ENCODE measurements around the gene TSNAX.
"Not testable (repeated sequence)": the region's sequence is repeated elsewhere in the genome, so short reads cannot be mapped to it uniquely, and the experiment has no call there.

TSNAX gene

DNA sequence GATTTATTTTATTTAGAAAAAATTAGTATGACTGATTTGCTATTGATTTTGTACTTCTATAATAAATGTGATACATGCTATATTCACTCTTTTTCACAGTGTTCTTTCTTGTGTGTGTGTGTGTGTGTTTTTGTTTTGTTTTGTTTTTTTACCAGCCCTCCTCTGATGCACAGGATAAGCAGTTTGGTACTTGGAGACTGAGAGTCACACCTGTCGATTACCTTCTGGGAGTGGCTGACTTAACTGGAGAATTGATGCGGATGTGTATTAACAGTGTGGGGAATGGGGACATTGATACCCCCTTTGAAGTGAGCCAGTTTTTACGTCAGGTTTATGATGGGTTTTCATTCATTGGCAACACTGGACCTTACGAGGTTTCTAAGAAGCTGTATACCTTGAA is 35.9 kb downstream of the TSNAX start:
- DNase-seq, result no peak

DNA sequence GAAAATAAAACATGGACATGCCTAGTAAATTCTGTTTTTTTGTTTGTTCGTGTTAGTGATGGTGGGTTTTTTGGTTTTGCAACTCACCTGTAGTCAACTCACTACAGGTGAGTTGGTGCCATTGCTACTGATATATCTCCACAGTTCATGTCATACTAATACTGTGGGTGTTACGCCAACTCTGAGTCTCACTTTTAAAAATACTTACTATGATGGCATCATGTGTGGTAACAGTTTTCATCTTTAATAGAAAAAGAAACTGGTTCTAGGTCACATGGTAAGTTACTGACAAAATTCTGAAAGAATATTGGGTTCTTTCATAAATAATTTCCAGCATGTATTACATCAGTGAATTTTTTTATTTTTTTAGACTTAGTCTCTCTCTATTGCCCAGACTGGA is 38.0 kb downstream of the TSNAX start:
- DNase-seq, result no peak

DNA sequence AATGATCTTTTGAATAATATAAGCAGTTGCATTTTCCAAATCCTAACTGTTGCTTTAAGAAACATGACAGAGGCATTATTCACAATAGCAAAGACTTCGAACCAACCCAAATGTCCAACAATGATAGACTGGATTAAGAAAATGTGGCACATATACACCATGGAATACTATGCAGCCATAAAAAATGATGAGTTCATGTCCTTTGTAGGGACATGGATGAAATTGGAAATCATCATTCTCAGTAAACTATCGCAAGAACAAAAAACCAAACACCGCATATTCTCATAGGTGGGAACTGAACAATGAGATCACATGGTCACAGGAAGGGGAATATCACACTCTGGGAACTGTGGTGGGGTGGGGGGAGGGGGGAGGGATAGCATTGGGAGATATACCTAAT is 41.8 kb downstream of the TSNAX start:
- DNase-seq, result not testable (repeated sequence)

- no peak for DNase-seq
Measured at GRCh38 chr1:231571904-231572303, 43.4 kb downstream of the TSNAX start.

- no peak for DNase-seq
Measured at GRCh38 chr1:231575472-231575871, 47.0 kb downstream of the TSNAX start.

- no peak for DNase-seq
Measured at GRCh38 chr1:231576804-231577718, 48.6 kb downstream of the TSNAX start.

GRCh38 chr1:231580874-231581273 is 52.4 kb downstream of the TSNAX start:
- DNase-seq, result no peak

DNA sequence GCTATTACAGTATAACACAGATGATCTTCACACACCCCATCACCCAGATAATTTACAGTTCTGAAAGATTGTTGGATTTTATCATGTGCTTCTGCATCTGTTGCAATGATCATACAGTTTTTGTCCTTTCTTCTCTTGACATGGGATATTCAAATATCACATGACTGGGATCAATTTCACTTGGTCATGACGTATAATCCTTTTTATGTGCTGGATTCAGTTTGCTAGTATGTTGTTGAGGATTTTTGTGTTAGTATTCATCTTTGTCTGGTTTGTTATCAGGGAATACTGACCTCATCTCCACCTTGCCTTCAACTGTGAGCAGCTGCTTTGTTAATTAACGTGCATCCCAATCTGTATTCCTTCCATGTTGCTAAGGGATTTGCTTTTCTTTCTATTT is 53.4 kb downstream of the TSNAX start:
- no peak for DNase-seq

- no peak for DNase-seq
Measured at GRCh38 chr1:231583376-231583775, 54.9 kb downstream of the TSNAX start.

- DNase-seq, result no peak
Measured at GRCh38 chr1:231584117-231584516, 55.6 kb downstream of the TSNAX start.

GRCh38 chr1:231584921-231585320 is 56.5 kb downstream of the TSNAX start:
- DNase-seq, result no peak

DNA sequence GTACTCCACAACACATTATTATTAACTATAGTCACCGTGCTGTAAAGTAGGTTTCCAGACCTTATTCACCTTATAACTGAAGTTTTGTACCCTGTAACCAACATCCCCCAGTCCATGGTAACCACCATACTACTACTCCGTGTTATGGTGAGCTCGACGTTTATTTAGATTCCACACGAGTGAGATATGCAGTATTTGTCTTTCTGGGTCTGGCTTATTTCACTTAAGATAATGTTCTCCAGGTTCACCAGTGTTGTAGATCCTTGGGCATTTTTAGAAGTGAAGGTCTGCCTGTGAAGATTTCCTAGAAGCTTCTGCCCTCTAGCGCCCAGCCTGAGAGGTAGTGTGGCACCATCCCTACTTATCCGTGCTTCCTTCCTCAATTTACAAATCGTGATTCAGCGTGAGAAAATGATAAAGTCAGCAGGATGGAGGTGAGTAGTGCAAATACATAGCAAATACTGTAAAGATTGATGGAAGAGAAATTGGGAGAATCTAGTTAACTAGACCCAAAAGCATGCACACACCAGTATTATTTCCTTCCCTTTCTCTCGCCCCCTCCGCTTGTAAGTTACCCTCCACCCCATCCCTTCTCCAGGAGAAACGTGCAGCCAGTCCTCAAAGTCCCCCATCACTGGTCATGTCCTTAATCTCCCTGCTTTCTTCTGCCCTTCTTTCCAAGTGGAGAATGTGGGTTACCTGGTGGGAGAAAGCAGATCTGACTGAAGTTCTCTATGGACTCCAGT is 62.2 kb downstream of the TSNAX start:
- peak; percentile 45 to 46 for DNase-seq

DNA sequence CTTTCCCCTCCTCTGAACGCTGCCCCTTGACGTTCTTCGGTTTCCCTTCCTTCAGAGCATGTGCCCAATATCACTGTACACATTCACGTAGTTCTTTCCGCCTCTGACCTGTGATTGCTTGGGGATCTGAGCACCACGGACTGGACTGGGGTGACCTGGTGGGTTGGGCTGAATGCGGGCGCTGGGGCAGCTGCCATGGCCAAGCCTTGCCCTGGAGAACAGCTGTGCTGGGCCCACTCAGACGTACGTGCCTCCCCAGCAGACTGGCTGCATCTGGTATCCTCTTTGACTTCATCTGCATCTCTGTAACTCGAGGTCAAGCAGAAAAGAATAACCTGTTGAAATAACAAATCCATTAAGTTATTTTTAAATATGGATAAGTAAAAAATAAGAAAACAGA is 63.0 kb downstream of the TSNAX start:
- no peak for DNase-seq

- DNase-seq, result no peak
Measured at GRCh38 chr1:231592809-231593208, 64.3 kb downstream of the TSNAX start.

DNA sequence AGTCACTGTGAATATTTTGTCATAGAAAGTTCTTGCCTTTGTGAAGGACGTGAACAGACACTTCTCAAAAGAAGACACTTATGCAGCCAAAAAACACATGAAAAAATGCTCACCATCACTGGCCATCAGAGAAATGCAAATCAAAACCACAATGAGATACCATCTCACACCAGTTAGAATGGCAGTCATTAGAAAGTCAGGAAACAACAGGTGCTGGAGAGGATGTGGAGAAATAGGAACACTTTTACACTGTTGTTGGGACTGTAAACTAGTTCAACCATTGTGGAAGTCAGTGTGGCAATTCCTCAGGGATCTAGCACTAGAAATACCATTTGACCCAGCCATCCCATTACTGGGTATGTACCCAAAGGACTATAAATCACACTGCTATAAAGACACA is 64.8 kb downstream of the TSNAX start:
- DNase-seq, result not testable (repeated sequence)

GRCh38 chr1:231594123-231594522 is 65.7 kb downstream of the TSNAX start:
- DNase-seq, result no peak

DNA sequence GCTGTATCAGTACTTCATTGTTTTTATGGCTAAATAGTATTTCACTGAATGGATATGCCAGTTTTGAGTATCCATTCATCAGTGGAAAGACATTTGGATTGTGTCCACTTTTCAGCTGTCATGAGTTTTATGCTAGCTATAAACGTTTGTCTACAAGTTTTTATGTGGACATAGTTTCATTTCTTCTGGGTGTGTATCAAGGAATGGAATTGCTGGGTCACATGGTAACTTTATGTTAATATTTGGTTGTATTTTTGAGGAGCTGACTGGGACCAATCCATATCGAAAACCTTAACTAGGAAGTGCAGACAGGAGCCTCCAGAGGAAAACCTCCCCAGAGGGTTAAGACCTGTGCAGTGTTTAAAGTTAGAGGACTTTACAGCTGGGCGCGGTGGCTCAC is 66.3 kb downstream of the TSNAX start:
- no peak for DNase-seq

DNA sequence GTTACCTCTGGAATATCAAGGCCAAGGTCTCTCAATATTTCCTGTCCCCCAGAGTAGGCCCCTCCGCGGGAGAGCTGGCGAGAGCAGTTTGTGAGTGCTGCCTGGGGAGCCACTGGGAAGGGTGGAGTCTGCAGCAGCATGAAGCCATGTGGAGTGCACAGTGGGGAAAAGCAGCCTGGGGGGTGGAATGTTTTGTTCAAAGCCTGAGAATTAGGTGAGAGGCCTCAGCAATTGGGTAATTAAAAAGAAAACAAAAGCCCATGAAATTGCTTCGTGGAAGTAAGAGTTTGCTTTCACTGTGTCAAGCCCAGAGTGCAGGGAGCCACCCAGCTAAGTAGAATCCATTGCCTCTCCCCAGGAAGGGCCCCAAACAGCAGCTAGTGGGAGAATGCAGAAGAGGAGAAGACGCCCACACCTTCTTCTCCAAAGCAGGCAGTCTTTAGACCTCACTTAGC is 67.9 kb downstream of the TSNAX start:
- no peak for DNase-seq

DNA sequence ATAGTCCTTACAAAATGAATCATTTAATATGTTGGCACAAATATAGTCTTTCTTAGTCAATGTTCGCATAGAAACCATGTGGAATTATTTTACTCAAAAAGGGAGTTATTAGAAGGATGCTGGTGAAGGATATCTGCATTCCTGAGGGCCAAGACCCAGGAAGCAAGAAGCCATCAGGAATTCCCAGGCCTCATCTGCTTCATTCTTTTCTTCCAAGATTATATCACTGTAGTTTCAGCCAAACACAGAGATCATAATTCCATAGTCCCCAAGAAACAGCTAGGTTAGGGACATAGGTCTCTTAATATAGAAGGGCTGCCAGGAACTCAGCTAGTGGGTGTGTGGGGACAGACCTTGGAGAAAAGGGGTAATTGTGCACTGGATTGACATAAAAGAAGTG is 69.5 kb downstream of the TSNAX start:
- no peak for DNase-seq

DNA sequence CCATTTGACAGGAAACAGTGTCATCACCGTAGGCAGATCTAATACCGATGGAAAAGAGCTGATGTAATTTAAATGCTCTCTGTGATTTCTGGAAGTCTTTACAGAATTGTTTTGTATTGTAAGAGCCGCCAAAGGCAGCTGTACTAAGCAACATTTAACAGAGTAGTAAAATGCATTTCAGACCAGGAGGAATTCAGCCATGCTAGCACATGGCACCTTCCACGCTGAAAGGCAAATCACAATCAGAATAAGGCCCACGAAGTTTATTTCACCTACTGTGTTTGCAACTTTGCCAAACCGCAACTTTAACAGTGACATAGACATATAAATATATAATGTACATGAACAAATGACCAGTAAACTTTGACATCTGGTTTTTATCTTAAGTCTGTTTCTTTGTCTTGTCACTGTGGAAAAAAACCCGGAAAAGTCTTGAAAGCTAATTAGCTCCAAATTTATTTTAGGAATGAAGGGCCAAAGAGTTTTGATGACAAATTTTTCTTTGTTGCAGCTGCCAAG is 72.0 kb downstream of the TSNAX start:
- no peak for DNase-seq

DNA sequence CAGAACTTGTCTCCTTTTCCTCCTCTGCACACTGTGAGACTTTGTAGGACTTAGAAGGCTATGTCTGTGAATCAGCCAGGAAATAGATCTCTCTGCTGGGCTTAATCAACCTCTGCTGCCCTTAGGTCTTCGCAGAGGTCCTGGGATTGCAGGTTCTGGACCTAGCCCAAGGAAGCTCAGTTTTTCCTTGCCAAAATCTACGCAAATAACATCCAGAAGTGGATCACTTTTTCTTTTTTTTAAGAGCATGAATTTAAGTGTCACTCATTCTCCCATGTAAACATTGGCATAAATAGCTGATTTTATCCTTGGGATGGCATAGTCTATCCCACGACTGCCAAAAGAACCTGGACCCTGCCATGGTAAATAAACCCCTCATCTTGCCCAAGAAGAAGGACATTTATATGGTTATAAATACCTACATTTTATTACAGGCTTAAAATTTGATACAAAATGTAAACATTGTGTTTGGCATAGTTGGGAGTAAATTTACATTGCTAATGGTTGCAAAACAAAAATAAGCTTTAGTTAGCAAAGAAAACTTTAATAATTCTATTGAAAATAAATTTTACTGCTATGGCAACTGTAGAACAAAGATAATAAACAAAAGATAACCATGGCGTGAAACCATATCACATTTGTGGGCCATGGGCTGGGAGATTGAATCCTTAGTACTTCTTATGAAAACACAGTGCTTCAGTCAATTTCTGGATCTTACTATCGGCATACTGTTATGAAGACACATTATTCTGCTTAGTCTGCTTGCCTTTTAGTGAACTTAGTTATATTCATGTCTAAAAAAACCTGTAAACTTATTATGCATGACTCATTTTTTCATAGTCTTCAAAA is 73.6 kb downstream of the TSNAX start:
- DNase-seq, result no peak

GRCh38 chr1:231602673-231602984 is 74.2 kb downstream of the TSNAX start:
- no peak for DNase-seq

Measured in stimulated activated CD4-positive, alpha-beta T cell treated with anti-CD3 and anti-CD28 coated beads, Interleukin-2, amount 100 ng/mL, for 24 hours (primary cell).